ENCODE results near the gene PTPRN2. TPM values are rescaled to one million over a fixed set of nuclear protein-coding genes. Genes with fewer than 3 reads are reported as not detected.
A peak's percentile ranks its signal among the peaks of the same experiment; 100 is the strongest.

Gene PTPRN2
- total RNA-seq, 1 experiment from 2014 or later, result 1.1 TPM

- peak; percentile 29 for ATAC-seq
- POLR2A ChIA-PET, result no interaction called here
- no peaks in the 10 kb centered on the region for H3K36me3 ChIP-seq (ENCODE audit: control insufficient read depth, insufficient read depth, low read length)
- H3K4me3 ChIP-seq (ENCODE audit: low read depth in 2 of 2, low read length in 2 of 2), result no peak overlapping the region
- DNase-seq (ENCODE audit: low read depth, low spot score), result no peak
- H3K27ac ChIP-seq (ENCODE audit: low read length), result no peak overlapping the region
- no TSS peak for BruUV-seq (replicated peaks)
- no peak for TF ChIP-seq CTCF (IDR thresholded peaks at IDR 0.05)
- TF ChIP-seq POLR2AphosphoS5 (IDR thresholded peaks at IDR 0.05; ENCODE audit: low read depth, low read length), result no peak
- no peak for TF ChIP-seq SIN3A (IDR thresholded peaks at IDR 0.05; ENCODE audit: borderline replicate concordance, insufficient read depth, low read depth, low read length)
- no peak for TF ChIP-seq TCF7L2 (IDR thresholded peaks at IDR 0.05; ENCODE audit: low read depth, low read length)
- TF ChIP-seq, protein P1, sequence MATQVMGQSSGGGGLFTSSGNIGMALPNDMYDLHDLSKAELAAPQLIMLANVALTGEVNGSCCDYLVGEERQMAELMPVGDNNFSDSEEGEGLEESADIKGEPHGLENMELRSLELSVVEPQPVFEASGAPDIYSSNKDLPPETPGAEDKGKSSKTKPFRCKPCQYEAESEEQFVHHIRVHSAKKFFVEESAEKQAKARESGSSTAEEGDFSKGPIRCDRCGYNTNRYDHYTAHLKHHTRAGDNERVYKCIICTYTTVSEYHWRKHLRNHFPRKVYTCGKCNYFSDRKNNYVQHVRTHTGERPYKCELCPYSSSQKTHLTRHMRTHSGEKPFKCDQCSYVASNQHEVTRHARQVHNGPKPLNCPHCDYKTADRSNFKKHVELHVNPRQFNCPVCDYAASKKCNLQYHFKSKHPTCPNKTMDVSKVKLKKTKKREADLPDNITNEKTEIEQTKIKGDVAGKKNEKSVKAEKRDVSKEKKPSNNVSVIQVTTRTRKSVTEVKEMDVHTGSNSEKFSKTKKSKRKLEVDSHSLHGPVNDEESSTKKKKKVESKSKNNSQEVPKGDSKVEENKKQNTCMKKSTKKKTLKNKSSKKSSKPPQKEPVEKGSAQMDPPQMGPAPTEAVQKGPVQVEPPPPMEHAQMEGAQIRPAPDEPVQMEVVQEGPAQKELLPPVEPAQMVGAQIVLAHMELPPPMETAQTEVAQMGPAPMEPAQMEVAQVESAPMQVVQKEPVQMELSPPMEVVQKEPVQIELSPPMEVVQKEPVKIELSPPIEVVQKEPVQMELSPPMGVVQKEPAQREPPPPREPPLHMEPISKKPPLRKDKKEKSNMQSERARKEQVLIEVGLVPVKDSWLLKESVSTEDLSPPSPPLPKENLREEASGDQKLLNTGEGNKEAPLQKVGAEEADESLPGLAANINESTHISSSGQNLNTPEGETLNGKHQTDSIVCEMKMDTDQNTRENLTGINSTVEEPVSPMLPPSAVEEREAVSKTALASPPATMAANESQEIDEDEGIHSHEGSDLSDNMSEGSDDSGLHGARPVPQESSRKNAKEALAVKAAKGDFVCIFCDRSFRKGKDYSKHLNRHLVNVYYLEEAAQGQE (IDR thresholded peaks at IDR 0.05; ENCODE audit: insufficient read depth in 1 of 2, low read depth in 2 of 2, low read length in 1 of 2), result no peak
- no peaks in the 10 kb centered on the region for H3K9me3 ChIP-seq (ENCODE audit: control insufficient read depth, insufficient read depth, low read depth, low read length)
- in situ Hi-C loops (cut with HindIII; ENCODE audit: low pct_unique_long_range_greater_than_20kb, low sequenced_read_pairs), result no loop called here
- no peaks in the 10 kb centered on the region; the same call in 1 of the 2 replicates for H3K27me3 ChIP-seq (ENCODE audit: control insufficient read depth, insufficient read depth, low read length)
- intact Hi-C loops (cut with micrococcal nuclease; ENCODE audit: unreplicated experiment), result no loop called here
- CTCF ChIA-PET, result no interaction called here
- H3K4me1 ChIP-seq (ENCODE audit: control insufficient read depth, insufficient read depth, low read length), result no peaks in the 10 kb centered on the region
Observed at GRCh38 chr7:157757776-157758467, 829.7 kb downstream of the PTPRN2 start.

- BruUV-seq (replicated peaks), result no TSS peak
- no peak overlapping the region for H3K27ac ChIP-seq (ENCODE audit: low read length)
- intact Hi-C loops (cut with micrococcal nuclease; ENCODE audit: unreplicated experiment) (no loop called here), in situ Hi-C loops (cut with HindIII; ENCODE audit: low pct_unique_long_range_greater_than_20kb, low sequenced_read_pairs) (no loop called here)
- H3K36me3 ChIP-seq (ENCODE audit: control insufficient read depth, insufficient read depth, low read length), result no peaks in the 10 kb centered on the region
- H3K4me3 ChIP-seq (ENCODE audit: low read depth in 2 of 2, low read length in 2 of 2), result no peak overlapping the region
- ChIA-PET CTCF (no interaction called here), POLR2A (no interaction called here)
- ATAC-seq, result no peak
- H3K27me3 ChIP-seq (ENCODE audit: control insufficient read depth, insufficient read depth, low read length), result no peaks in the 10 kb centered on the region; the same call in 1 of the 2 replicates
- DNase-seq (ENCODE audit: low read depth, low spot score), result no peak
- no peaks in the 10 kb centered on the region for H3K9me3 ChIP-seq (ENCODE audit: control insufficient read depth, insufficient read depth, low read depth, low read length)
- no peaks in the 10 kb centered on the region for H3K4me1 ChIP-seq (ENCODE audit: control insufficient read depth, insufficient read depth, low read length)
- TF ChIP-seq TCF7L2 (IDR thresholded peaks at IDR 0.05; ENCODE audit: low read depth, low read length) (no peak), POLR2AphosphoS5 (IDR thresholded peaks at IDR 0.05; ENCODE audit: low read depth, low read length) (no peak), SIN3A (IDR thresholded peaks at IDR 0.05; ENCODE audit: borderline replicate concordance, insufficient read depth, low read depth, low read length) (no peak), CTCF (IDR thresholded peaks at IDR 0.05) (no peak)
- TF ChIP-seq, protein P1 (IDR thresholded peaks at IDR 0.05; ENCODE audit: insufficient read depth in 1 of 2, low read depth in 2 of 2, low read length in 1 of 2), result no peak
Observed at GRCh38 chr7:157757211-157757610, 830.4 kb downstream of the PTPRN2 start.
